Measurements from ENCODE around the gene PDZD4. TPM values are rescaled to one million over a fixed set of nuclear protein-coding genes. Genes with fewer than 3 reads are reported as not detected.

PDZD4 gene
- total and polyA plus RNA-seq, 2 experiments from 2014 or later = 30.5 to 230 TPM

DNA sequence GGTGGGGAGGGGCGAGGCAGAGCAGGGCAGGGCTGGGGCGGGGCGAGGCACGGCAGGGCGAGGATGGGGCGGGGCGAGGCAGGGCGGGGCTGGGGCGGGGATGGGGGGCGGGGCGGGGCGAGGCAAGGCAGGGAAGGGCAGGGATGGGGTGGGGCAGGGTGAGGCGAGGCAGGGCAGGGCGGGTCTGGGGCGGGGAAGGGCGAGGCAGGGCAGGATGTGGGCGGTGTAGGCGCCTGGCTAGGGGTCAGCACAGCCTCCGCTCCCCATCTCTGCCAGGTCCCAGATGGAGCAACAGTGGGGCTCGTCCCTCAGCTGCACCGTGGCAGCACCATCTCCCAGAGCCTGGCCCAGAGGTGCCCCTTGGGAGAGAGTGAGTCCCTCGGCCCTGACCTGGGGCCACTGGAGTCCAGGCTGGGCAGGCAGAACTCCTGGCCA lies 53.7 kb downstream of the PDZD4 start (continued):
- TF ChIP-seq, protein P1, sequence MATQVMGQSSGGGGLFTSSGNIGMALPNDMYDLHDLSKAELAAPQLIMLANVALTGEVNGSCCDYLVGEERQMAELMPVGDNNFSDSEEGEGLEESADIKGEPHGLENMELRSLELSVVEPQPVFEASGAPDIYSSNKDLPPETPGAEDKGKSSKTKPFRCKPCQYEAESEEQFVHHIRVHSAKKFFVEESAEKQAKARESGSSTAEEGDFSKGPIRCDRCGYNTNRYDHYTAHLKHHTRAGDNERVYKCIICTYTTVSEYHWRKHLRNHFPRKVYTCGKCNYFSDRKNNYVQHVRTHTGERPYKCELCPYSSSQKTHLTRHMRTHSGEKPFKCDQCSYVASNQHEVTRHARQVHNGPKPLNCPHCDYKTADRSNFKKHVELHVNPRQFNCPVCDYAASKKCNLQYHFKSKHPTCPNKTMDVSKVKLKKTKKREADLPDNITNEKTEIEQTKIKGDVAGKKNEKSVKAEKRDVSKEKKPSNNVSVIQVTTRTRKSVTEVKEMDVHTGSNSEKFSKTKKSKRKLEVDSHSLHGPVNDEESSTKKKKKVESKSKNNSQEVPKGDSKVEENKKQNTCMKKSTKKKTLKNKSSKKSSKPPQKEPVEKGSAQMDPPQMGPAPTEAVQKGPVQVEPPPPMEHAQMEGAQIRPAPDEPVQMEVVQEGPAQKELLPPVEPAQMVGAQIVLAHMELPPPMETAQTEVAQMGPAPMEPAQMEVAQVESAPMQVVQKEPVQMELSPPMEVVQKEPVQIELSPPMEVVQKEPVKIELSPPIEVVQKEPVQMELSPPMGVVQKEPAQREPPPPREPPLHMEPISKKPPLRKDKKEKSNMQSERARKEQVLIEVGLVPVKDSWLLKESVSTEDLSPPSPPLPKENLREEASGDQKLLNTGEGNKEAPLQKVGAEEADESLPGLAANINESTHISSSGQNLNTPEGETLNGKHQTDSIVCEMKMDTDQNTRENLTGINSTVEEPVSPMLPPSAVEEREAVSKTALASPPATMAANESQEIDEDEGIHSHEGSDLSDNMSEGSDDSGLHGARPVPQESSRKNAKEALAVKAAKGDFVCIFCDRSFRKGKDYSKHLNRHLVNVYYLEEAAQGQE (IDR thresholded peaks at IDR 0.05; ENCODE audit: unreplicated experiment) = no peak
- TF ChIP-seq, protein P2, sequence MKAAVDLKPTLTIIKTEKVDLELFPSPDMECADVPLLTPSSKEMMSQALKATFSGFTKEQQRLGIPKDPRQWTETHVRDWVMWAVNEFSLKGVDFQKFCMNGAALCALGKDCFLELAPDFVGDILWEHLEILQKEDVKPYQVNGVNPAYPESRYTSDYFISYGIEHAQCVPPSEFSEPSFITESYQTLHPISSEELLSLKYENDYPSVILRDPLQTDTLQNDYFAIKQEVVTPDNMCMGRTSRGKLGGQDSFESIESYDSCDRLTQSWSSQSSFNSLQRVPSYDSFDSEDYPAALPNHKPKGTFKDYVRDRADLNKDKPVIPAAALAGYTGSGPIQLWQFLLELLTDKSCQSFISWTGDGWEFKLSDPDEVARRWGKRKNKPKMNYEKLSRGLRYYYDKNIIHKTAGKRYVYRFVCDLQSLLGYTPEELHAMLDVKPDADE (IDR thresholded peaks at IDR 0.05) = no peak

DNA sequence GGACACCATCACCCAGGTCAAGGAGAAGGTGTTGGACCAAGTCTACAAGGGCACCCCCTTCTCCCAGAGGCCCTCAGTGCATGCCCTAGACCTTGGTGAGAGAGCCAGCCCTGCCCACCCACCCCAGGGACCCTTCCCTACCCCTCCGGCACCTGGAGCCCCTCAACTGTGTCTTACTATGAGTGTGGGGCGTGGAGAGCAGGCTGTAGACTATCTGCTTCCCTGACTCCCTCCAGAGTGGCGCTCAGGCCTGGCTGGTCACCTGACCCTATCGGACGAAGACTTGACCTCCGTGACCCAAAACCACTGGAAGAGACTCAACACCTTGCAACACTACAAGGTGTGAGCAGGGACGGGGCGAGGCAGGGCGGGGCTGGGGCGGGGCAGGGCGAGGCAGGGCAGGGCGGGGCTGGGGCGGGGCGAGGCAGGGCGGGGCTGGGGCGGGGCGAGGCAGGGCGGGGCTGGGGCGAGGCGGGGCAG lies 54.2 kb downstream of the PDZD4 start:
- Histone ChIP-seq H4K20me1 (replicated peaks; ENCODE audit: insufficient read depth) (no peaks in the 10 kb centered on the region), H3K4me1 (ENCODE audit: insufficient read depth) (no peaks in the 10 kb centered on the region), H3K79me2 (replicated peaks; ENCODE audit: insufficient read depth) (no peaks in the 10 kb centered on the region), H3K27me3 (ENCODE audit: insufficient read depth) (no peaks in the 10 kb centered on the region), H3K4me3 (no peak overlapping the region), H3K27ac (ENCODE audit: low read depth) (no peak overlapping the region), H3K4me2 (no peak overlapping the region), H2AFZ (no peak overlapping the region), H3F3A (replicated peaks; ENCODE audit: low read depth) (no peaks in the 10 kb centered on the region), H3K36me3 (ENCODE audit: insufficient read depth) (no peaks in the 10 kb centered on the region), H3K9me2 (ENCODE audit: insufficient read depth) (no peaks in the 10 kb centered on the region)
- Mint-ChIP-seq H3K4me1 (peaks cover 7% of the 10 kb centered on the region; the same call in 2 of the 3 replicates), H3K4me3 (no peak overlapping the region), H3K27me3 (ENCODE audit: insufficient read depth, low read depth, poor library complexity) (peaks cover 6% of the 10 kb centered on the region), H3K36me3 (ENCODE audit: low read depth) (no peaks in the 10 kb centered on the region), H3K27ac (no peak overlapping the region), H3K9me3 (no peaks in the 10 kb centered on the region)
- TF ChIP-seq, protein P3, sequence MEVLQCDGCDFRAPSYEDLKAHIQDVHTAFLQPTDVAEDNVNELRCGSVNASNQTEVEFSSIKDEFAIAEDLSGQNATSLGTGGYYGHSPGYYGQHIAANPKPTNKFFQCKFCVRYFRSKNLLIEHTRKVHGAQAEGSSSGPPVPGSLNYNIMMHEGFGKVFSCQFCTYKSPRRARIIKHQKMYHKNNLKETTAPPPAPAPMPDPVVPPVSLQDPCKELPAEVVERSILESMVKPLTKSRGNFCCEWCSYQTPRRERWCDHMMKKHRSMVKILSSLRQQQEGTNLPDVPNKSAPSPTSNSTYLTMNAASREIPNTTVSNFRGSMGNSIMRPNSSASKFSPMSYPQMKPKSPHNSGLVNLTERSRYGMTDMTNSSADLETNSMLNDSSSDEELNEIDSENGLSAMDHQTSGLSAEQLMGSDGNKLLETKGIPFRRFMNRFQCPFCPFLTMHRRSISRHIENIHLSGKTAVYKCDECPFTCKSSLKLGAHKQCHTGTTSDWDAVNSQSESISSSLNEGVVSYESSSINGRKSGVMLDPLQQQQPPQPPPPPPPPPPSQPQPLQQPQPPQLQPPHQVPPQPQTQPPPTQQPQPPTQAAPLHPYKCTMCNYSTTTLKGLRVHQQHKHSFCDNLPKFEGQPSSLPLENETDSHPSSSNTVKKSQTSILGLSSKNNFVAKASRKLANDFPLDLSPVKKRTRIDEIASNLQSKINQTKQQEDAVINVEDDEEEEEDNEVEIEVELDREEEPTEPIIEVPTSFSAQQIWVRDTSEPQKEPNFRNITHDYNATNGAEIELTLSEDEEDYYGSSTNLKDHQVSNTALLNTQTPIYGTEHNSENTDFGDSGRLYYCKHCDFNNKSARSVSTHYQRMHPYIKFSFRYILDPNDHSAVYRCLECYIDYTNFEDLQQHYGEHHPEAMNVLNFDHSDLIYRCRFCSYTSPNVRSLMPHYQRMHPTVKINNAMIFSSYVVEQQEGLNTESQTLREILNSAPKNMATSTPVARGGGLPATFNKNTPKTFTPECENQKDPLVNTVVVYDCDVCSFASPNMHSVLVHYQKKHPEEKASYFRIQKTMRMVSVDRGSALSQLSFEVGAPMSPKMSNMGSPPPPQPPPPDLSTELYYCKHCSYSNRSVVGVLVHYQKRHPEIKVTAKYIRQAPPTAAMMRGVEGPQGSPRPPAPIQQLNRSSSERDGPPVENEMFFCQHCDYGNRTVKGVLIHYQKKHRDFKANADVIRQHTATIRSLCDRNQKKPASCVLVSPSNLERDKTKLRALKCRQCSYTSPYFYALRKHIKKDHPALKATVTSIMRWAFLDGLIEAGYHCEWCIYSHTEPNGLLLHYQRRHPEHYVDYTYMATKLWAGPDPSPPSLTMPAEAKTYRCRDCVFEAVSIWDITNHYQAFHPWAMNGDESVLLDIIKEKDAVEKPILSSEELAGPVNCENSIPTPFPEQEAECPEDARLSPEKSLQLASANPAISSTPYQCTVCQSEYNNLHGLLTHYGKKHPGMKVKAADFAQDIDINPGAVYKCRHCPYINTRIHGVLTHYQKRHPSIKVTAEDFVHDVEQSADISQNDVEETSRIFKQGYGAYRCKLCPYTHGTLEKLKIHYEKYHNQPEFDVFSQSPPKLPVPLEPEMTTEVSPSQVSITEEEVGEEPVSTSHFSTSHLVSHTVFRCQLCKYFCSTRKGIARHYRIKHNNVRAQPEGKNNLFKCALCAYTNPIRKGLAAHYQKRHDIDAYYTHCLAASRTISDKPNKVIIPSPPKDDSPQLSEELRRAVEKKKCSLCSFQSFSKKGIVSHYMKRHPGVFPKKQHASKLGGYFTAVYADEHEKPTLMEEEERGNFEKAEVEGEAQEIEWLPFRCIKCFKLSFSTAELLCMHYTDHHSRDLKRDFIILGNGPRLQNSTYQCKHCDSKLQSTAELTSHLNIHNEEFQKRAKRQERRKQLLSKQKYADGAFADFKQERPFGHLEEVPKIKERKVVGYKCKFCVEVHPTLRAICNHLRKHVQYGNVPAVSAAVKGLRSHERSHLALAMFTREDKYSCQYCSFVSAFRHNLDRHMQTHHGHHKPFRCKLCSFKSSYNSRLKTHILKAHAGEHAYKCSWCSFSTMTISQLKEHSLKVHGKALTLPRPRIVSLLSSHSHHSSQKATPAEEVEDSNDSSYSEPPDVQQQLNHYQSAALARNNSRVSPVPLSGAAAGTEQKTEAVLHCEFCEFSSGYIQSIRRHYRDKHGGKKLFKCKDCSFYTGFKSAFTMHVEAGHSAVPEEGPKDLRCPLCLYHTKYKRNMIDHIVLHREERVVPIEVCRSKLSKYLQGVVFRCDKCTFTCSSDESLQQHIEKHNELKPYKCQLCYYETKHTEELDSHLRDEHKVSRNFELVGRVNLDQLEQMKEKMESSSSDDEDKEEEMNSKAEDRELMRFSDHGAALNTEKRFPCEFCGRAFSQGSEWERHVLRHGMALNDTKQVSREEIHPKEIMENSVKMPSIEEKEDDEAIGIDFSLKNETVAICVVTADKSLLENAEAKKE (CRISPR knock-in tag; IDR thresholded peaks at IDR 0.05) = no peak
- TF ChIP-seq, protein P4, sequence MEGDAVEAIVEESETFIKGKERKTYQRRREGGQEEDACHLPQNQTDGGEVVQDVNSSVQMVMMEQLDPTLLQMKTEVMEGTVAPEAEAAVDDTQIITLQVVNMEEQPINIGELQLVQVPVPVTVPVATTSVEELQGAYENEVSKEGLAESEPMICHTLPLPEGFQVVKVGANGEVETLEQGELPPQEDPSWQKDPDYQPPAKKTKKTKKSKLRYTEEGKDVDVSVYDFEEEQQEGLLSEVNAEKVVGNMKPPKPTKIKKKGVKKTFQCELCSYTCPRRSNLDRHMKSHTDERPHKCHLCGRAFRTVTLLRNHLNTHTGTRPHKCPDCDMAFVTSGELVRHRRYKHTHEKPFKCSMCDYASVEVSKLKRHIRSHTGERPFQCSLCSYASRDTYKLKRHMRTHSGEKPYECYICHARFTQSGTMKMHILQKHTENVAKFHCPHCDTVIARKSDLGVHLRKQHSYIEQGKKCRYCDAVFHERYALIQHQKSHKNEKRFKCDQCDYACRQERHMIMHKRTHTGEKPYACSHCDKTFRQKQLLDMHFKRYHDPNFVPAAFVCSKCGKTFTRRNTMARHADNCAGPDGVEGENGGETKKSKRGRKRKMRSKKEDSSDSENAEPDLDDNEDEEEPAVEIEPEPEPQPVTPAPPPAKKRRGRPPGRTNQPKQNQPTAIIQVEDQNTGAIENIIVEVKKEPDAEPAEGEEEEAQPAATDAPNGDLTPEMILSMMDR (conservative IDR thresholded peaks at IDR 0.05; ENCODE audit: low read depth in 2 of 2) = no peak
- no peak for TF ChIP-seq POLR2AphosphoS5 (IDR thresholded peaks at IDR 0.05; ENCODE audit: low read depth)
- ATAC-seq (no peak), DNase-seq (ENCODE audit: low spot score) (no peak)

All from GM23338 (cell line).